Anterior cingulate cortex (tissue), 58 donors: Measurements from ENCODE around the gene ACTL7A.
"Not testable (repeated sequence)": the region's sequence is repeated elsewhere in the genome, so short reads cannot be mapped to it uniquely, and the experiment has no call there.

Experiments
- DNase-seq, 58 donors: peaks; one replicate each; lab custom pipeline; 2025; lab: John Stamatoyannopoulos, UW

The ACTL7A gene

DNA sequence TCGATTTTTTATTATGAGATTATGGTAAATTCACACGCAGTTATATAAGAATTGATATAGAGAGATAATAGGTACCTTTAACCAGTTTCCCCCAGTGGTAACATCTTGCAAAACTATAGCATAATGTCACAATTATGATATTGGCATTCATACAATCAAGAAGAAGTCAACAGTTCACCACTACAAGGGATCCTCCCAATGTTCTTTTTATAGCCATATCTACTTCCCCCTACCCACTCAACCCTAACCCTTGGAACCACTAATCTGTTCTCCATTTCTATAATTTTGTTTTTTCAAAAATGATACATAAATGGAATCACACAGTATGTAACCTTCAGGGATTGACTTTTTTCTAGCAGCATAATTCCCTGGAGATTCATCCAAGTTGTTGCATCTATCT is 16.1 kb upstream of the ACTL7A start:
- DNase-seq = no peak

DNA sequence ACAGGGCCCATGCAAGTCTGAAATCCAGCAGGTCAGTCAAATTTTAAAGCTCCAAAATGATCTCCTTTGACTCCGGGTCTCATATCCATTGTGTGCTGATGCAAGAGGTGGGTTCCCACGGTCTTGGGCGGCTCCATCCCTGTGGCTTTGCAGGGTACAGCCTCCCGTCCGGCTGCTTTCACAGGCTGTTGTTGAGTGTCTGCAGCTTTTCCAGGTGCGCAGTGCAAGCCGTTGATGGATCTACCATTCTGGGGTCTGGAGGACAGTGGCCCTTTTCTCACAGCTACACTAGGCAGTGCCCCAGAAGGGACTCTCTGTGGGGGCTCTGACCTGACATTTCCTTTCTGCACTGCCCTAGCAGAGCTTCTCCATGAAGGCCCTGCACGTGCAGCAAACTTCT is 13.8 kb upstream of the ACTL7A start:
- DNase-seq = not testable (repeated sequence)

GRCh38 chr9:108850293-108850897 is 11.7 kb upstream of the ACTL7A start:
- DNase-seq = no peak

- DNase-seq = no peak
Measured at GRCh38 chr9:108851138-108851537, 10.9 kb upstream of the ACTL7A start.

GRCh38 chr9:108852079-108852478 is 10.0 kb upstream of the ACTL7A start:
- DNase-seq = no peak

DNA sequence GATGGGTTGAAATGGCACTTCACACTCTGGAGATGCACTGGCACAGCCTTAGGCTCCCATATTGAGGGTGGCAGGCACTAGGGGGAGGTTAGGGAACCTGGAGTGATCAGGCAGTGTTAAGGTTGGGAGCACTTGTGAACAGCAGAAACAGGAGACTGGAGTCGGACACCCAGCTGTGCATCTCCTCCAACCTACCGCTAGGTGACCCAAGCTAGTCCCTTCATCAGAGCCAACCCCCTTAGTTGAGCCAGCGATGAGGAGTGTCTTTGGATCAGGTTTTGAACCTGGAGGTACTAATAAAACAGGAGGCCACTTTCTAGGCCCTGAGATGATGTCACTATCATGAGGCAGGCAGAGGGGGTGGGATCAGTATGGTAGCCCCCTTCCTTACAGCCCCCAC is 8.0 kb upstream of the ACTL7A start:
- DNase-seq = no peak

DNA sequence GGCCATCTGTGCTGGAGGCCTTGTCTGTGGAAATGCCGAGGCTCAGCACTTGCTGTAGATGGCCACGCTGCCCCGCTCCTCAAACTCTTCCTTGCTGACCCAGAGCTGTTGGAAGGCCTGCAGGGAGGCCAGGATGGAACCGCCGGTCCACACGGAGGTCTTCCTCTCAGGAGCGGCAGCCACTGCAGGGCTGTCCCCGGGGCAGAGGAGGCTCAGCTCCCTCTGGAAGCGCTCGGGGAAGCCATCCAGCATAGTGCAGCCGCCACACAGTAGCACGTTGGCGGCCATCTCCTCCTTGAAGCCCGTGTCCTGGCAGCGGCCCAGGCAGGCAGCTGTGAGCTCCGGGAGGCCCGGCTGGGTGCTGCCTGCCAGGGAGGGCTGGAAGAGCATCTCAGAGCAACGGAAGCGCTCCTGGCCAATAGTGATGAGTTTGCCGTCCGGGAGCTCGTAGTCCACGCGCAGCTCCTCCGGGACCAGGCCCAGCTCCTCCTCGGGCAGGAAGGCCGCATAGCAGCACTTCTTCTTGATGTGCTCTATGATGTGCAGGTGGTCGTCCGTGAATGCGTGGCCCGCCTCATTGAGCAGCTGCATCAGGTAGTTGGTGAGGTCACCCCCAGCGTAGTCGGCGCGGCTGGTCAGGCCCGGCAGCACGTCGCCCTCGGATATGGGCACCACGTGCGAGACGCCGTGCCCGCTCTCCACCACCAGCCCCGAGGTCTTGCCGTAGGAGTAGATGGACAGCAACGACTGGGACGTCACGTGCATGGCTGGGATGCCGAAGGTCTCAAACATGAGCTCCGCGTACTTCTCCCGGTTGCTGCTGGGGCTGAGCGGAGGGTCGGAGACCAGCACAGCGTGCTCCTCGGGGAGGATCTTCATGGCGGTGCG is 7.2 kb upstream of the ACTL7A start:
- DNase-seq = no peak

DNA sequence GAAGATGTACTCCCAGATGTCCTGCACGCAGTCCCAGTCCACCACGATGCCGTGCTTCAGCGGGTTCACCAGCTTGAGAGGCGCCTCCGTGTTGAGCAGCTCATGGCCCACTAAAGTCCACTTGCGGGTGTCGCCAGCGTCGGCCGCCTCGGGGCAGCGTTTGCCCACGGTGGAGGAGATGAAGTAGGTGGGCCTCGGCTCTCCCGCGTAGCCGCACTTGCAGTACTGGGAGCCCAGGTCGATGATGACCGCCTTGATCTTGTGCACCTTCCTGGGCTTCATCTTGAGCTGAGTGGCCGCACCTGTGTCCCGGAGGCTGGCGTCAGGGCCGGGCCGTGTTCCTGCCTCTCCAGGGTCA is 6.6 kb upstream of the ACTL7A start:
- DNase-seq = no peak

DNA sequence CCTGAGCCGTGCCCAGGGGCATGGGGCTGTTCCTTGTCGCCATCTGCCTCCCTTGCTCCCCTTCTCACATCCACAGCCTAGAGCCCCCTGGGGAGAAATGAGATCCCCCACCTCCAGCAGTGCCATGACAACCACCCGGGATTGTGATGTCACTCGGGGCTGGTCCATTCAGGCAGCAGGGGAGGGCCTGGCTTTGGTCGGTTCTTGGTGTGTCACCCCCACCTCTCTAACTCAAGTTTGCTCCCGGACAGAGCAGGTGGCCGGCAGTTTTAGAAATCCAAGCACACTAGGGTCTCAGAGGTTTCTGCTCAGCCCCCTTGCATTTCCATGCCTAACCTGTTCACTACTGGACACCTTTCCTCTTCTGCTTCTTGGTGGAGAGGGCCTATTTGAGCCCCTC is 6.2 kb upstream of the ACTL7A start, which contains the start of gene ACTL7B:
Gene ACTL7B (minus strand): TSS at position 99 of the 400 bp plus-strand sequence. CDS start 56 bp downstream, at position 43.
- no peak for DNase-seq

GRCh38 chr9:108857572-108857971 is 4.5 kb upstream of the ACTL7A start:
- DNase-seq = no peak

DNA sequence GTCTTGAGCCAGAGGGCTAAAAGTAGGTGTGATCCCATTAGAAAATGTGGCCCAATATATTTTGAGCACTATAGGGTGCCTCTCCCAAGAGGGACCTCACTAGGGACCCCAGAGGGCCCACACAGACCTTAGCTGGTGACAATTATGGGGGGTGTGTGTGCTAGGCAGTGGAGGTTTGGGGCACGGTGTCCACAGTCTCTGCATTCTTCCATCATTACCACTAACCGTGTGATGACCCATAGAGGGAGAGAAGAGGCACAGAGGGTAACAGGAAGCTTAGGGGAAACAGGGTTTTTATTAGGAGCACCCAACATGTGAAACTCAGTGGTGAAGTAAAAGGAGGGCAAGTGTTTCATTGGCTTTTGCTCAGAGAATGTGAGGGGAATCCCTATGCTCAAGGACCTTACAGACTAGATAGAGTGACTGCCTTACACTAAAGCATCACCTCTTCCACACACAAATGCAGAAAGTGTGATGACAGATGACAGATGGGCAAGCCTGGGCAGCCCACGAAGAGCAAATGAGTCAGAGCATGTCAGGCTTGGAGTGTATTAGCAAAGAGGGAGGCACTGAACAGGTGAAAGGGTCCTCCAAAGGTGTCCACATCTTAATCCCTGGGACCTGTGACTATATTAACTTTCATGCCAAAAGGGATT is 2.5 kb upstream of the ACTL7A start:
- no peak for DNase-seq

DNA sequence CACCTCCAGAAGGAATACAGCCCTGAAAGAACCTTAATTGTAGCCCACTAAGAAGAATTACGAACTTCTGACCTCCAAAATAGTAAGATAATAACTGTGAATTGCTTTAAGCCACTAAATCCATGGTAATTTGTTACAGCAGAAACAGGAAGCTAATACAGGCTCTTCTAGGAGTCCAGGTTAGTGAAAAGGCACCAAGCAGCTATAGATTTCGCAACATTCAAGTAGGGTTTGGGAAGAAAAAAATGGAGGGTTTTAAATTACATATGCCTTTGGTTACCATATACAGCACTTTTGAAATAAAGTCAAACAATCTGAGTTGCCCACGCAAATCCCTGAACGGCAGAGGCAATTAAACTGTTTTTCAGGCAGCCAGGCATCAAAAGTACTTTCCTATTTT is 1.7 kb upstream of the ACTL7A start:
- DNase-seq = no peak

- no peak for DNase-seq
Measured at GRCh38 chr9:108860764-108861163, 1.3 kb upstream of the ACTL7A start.

GRCh38 chr9:108861464-108861863 is 602 bp upstream of the ACTL7A start:
- no peak for DNase-seq

GRCh38 chr9:108863891-108864290 is 1.8 kb downstream of the ACTL7A start:
- no peak for DNase-seq

DNA sequence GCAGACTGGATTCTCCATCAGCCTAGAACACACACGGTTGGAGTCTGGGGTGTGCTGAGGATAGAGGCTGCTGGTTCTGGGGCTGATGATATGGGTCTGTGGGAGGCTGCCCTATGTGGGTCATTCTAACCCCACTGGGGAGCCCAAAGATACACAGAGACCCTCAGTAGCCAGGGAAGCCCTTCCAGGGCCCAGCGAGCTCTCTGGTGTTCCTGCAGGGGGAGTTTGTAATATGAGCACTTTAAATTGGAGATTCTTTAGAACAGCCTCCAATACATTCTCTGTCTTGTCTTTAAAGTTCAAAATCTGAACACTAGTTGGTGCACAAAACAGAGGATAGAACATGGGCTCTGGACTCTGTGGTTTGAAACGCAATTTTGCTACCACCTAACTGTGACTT is 2.4 kb downstream of the ACTL7A start:
- no peak for DNase-seq

DNA sequence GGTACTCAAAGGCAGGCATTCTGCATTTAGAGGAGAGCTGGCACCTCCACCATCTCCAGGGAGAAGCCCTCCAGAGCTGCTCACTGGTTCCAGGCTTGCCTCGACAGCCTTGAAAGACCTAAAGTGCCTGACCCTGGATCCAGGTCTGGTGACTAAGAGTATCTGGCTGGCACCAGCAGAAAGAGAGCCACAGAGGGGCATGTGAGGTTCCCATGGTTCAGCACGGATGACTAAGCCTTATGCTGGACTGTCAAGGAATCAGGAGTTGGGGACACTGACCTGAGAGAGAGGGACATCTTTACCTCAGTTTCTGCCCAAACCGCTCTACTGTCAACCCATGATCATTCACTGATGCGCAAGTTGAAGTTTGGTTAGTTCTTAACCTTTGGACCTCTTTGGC is 3.0 kb downstream of the ACTL7A start:
- no peak for DNase-seq

DNA sequence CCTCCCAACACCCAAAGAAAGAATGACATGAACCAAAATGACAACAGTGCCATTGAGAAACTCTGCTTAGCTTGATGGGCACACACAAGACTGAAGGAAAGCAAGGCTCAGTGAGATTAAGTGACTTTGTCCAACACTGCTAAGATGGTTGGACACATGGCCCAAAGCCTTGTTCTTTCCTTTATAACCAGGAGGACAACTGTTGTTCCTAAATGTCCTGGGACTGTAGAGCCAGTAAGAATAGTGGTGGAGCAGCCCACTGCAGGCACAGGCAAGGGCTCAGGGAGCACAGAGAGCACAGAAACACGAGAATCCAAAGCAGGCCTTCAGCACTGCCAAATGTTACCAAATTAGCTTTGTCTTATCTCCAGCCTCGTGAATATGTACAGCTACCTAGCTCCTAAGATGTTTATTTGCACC is 3.9 kb downstream of the ACTL7A start:
- DNase-seq = no peak

DNA sequence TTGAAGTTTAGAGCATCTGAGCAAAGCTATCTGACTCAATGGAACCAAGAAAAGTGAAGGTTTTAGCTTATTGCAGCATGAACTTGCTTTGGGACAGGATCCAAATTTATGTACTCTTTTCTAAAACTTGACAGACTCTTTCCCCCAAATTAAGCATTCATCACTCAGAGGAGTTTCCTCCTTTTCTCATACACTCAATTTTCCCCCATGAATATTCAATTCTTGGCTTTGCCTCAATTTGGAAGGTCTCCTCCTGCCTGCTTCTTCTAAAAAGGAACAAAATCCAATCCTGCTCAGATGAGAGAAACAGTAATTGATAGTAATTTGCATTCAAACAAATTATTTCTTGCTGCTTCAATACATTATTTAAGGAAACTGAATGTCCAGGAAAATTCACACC is 5.0 kb downstream of the ACTL7A start:
- DNase-seq = no peak

GRCh38 chr9:108867829-108868228 is 5.8 kb downstream of the ACTL7A start:
- no peak for DNase-seq

DNA sequence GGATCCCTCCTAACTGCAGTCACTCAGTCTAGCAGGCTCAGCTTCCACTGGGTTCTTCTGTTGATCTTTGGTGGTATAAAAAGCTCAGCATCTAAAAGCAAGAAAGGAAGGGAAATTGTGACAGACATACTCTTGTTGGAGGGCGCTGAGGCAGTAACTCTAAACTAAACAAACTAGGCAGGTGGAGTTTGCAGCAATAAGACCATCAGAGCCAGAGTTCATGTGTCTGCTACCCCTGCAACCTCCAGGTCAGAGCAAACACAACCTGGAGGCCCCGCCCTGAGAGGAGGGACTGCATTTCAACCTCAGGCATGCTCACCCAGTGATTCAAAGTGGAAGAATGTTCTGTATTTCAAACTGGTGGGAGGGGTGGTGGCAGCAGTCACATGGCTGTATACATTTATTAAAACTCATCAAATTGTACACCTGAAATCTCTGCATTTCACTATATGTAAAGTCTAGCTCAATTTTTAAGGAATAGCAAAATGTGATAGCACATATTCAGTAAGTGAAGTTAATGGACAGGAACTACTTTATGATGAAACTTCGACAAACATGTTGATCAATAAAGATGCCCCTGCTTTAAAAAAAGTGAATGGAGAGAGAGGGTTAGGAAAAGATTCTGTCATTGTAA is 7.1 kb downstream of the ACTL7A start:
- DNase-seq = no peak
